Karpas-422 (cell line): Measurements from ENCODE around the gene SLC13A4. TPM values are rescaled to one million over a fixed set of nuclear protein-coding genes. Genes with fewer than 3 reads are reported as not detected.

Source experiments
- DNase-seq: peaks from one replicate; pipeline ENCODE4 v3.0.0-alpha.2; 2015
- H2AFZ ChIP-seq: fragments of 200-600 bp; sonication (generic); 2 replicates; pipeline ENCODE4 v1.6.1; 2014; ENCODE audit warnings: antibody characterized with exemption, low read length, mixed read lengths
- H3K27ac ChIP-seq: fragments of 200-600 bp; sonication (generic); 2 replicates; pipeline ENCODE4 v1.5.1; 2014; ENCODE audit warnings: mild to moderate bottlenecking, low read length, moderate library complexity
- H3K27me3 ChIP-seq: fragments of 200-600 bp; sonication (generic); 2 replicates; pipeline ENCODE4 v1.6.1; 2014; ENCODE audit warnings: low read length, mixed read lengths
- H3K36me3 ChIP-seq: fragments of 200-600 bp; sonication (generic); 2 replicates; pipeline ENCODE4 v1.6.1; 2014; ENCODE audit warnings: low read length, mixed read lengths; ENCODE audit not compliant: insufficient read depth
- H3K4me1 ChIP-seq: fragments of 200-600 bp; sonication (generic); 2 replicates; pipeline ENCODE4 v1.6.1; 2014; ENCODE audit warnings: mild to moderate bottlenecking, low read length, mixed read lengths
- H3K4me2 ChIP-seq: fragments of 200-600 bp; sonication (generic); 2 replicates; pipeline ENCODE4 v1.6.1; 2014; ENCODE audit warnings: low read length, low read depth, mild to moderate bottlenecking; ENCODE audit not compliant: poor library complexity, severe bottlenecking
- H3K4me3 ChIP-seq: fragments of 200-600 bp; sonication (generic); 2 replicates; pipeline ENCODE4 v1.5.1; 2014; ENCODE audit warnings: mild to moderate bottlenecking, antibody characterized with exemption, low read length, mixed read lengths
- H3K79me2 ChIP-seq: fragments of 200-600 bp; sonication (generic); 2 replicates; pipeline ENCODE4 v1.6.1; 2014; ENCODE audit warnings: mild to moderate bottlenecking, low read length, mixed read lengths
- H3K9ac ChIP-seq: fragments of 200-600 bp; sonication (generic); 2 replicates; pipeline ENCODE4 v1.6.0; 2014; ENCODE audit warnings: low read length
- H3K9me2 ChIP-seq: fragments of 200-600 bp; sonication (generic), shearing (Covaris generic); replicated peaks from 2 replicates; pipeline ENCODE4 v1.6.0; 2014; ENCODE audit warnings: mild to moderate bottlenecking, low read length, moderate library complexity; ENCODE audit not compliant: insufficient read depth
- H3K9me3 ChIP-seq: fragments of 300-700, 200-600 bp; sonication (generic); 2 replicates; pipeline ENCODE4 v1.6.1; 2014; ENCODE audit warnings: low read length, mixed read lengths
- H4K20me1 ChIP-seq: fragments of 200-600 bp; sonication (generic); 2 replicates; pipeline ENCODE4 v1.6.1; 2014; ENCODE audit warnings: mild to moderate bottlenecking, antibody characterized with exemption, low read length, low read depth; ENCODE audit not compliant: insufficient read depth
- total RNA-seq: library from RNA; depleted of rRNA; stranded (reverse); fragments of >200 nt; shearing (Covaris generic); gene quantifications from 2 replicates; pipeline ENCODE4 v1.2.3, GENCODE V29; 2014; ENCODE audit warnings: low replicate concordance

Gene SLC13A4
- total RNA-seq, 1 experiment from 2014 or later, result not detected

DNA sequence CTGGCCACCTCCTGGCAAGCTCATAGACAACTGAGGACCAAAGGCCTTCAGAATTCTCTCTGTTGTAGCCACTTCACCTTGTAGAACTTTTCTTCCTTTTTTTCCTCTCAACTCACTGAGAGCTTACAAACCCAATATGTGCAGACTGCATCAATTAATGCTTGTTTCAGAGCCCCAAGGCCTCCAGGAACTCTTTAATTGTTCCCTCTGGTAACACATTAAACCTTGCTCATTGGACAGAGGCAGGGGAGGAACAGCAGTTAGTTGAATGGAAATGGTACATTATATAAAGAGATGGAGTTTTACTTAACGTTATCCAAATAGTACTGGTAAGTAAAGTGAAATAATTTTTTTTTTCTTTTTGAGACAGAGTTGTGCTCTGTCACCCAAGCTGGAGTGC, 40.5 kb downstream of the SLC13A4 start:
- Histone ChIP-seq H3K9me2 (no peaks in the 10 kb centered on the region), H4K20me1 (no peaks in the 10 kb centered on the region), H3K36me3 (no peaks in the 10 kb centered on the region), H3K27ac (no peak overlapping the region), H3K79me2 (peaks cover 1% of the 10 kb centered on the region; the same call in 1 of the 2 replicates), H3K4me2 (no peak overlapping the region), H2AFZ (no peak overlapping the region), H3K9ac (no peak overlapping the region), H3K4me1 (no peaks in the 10 kb centered on the region), H3K27me3 (no peaks in the 10 kb centered on the region), H3K4me3 (no peak overlapping the region), H3K9me3 (no peaks in the 10 kb centered on the region)
- no peak for DNase-seq

DNA sequence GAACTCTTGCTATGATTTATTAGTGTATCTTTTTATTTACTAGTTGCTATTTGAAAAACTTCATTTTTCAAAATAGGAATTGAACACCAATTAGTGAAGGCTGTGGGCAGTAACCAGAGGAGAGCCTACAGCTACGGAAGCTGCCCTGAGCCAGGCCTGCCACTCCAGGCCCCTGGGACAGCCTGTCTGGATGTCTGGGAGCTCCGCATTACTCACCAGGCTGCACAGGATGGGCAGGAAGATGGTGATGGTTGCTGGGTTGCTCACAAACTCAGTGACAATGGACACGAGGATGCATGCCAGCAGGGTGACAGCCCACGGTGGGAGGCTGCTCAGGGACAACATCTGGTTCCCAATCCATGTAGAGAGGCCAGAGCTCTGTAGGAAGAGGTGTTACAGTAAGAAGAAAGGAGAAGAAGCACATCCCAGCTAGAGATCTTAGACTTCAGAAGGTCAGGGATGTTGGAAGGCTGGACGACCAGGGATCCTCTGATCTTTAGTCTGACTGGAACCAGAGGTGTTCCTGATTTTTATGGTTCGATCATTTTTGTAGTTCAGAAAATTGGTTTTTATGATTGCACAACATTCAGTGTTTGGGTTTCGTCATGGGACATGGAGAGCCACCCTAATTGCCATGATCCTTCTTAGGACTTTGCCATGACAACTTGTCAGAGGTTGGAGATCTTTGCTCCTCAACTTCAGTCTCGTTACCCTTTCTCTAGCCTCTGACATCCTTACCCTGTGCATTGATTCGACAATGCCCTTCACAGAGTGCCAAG, 42.5 kb downstream of the SLC13A4 start:
- Histone ChIP-seq H4K20me1 (no peaks in the 10 kb centered on the region), H3K4me1 (peaks cover 6% of the 10 kb centered on the region), H3K36me3 (no peaks in the 10 kb centered on the region), H3K4me3 (no peak overlapping the region), H2AFZ (no peak overlapping the region), H3K9me2 (no peaks in the 10 kb centered on the region), H3K27me3 (no peaks in the 10 kb centered on the region), H3K79me2 (peaks cover 13% of the 10 kb centered on the region; the same call in 1 of the 2 replicates), H3K9ac (no peak overlapping the region), H3K9me3 (no peaks in the 10 kb centered on the region), H3K27ac (no peak overlapping the region), H3K4me2 (no peak overlapping the region)
- no peak for DNase-seq

GRCh38 chr7:135684699-135685098, 43.3 kb downstream of the SLC13A4 start:
- Histone ChIP-seq H3K4me1 (peaks cover 6% of the 10 kb centered on the region), H3K4me3 (no peak overlapping the region), H3K27ac (no peak overlapping the region), H3K36me3 (no peaks in the 10 kb centered on the region), H3K9me2 (no peaks in the 10 kb centered on the region), H3K79me2 (peaks cover 16% of the 10 kb centered on the region), H3K9ac (no peak overlapping the region), H4K20me1 (no peaks in the 10 kb centered on the region), H3K9me3 (no peaks in the 10 kb centered on the region), H3K4me2 (no peak overlapping the region), H3K27me3 (no peaks in the 10 kb centered on the region), H2AFZ (no peak overlapping the region)
- no peak for DNase-seq

- peaks cover 21% of the 10 kb centered on the region for H3K79me2 ChIP-seq
Measured at GRCh38 chr7:135684136-135684535, 43.9 kb downstream of the SLC13A4 start.

GRCh38 chr7:135683609-135684008, 44.4 kb downstream of the SLC13A4 start:
- H3K4me2 ChIP-seq, result no peak overlapping the region
- H2AFZ ChIP-seq, result no peak overlapping the region
- no peaks in the 10 kb centered on the region for H3K36me3 ChIP-seq
- peaks cover 27% of the 10 kb centered on the region for H3K79me2 ChIP-seq
- no peaks in the 10 kb centered on the region for H3K27me3 ChIP-seq
- H3K4me3 ChIP-seq, result no peak overlapping the region
- peaks cover 6% of the 10 kb centered on the region for H3K4me1 ChIP-seq
- no peak for DNase-seq
- H3K9ac ChIP-seq, result no peak overlapping the region
- no peaks in the 10 kb centered on the region for H3K9me3 ChIP-seq
- H3K27ac ChIP-seq, result no peak overlapping the region
- H4K20me1 ChIP-seq, result no peaks in the 10 kb centered on the region
- no peaks in the 10 kb centered on the region for H3K9me2 ChIP-seq

More at GRCh38 chr7:135684136-135684535, 43.9 kb downstream of the SLC13A4 start:
- H3K27ac ChIP-seq, result no peak overlapping the region
- H3K36me3 ChIP-seq, result no peaks in the 10 kb centered on the region
- H3K4me2 ChIP-seq, result no peak overlapping the region
- no peak for DNase-seq
- H3K27me3 ChIP-seq, result no peaks in the 10 kb centered on the region
- H4K20me1 ChIP-seq, result no peaks in the 10 kb centered on the region
- H3K9me3 ChIP-seq, result no peaks in the 10 kb centered on the region
- H3K9me2 ChIP-seq, result no peaks in the 10 kb centered on the region
- no peak overlapping the region for H2AFZ ChIP-seq
- no peak overlapping the region for H3K9ac ChIP-seq
- peaks cover 6% of the 10 kb centered on the region for H3K4me1 ChIP-seq
- H3K4me3 ChIP-seq, result no peak overlapping the region

DNA sequence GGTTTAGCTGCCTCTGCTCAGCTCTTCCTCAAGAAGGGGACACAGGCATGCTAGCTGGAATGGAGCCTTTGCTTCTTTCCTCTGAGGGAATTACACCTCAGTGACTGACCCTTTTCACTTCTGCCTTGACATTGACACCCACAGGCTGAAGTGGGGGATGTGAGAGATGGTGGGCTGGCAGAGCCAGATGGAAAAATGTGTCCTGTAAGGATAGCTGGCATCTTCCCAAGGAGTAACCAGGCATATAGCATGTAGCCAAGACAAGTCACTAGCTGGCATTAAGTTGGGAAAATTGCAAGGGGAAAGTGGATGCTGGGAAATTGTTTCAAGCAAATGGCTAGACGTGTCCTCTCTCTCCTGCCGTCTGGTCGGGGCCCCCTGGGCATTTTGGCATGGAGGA, 45.8 kb downstream of the SLC13A4 start:
- Histone ChIP-seq H3K4me1 (peaks cover 6% of the 10 kb centered on the region), H3K4me2 (no peak overlapping the region), H3K27me3 (no peaks in the 10 kb centered on the region), H3K36me3 (peaks cover 6% of the 10 kb centered on the region; the same call in 1 of the 2 replicates), H4K20me1 (no peaks in the 10 kb centered on the region), H3K9me3 (no peaks in the 10 kb centered on the region), H3K27ac (no peak overlapping the region), H3K79me2 (peaks cover 40% of the 10 kb centered on the region), H2AFZ (no peak overlapping the region), H3K9ac (no peak overlapping the region), H3K4me3 (no peak overlapping the region), H3K9me2 (no peaks in the 10 kb centered on the region)
- no peak for DNase-seq

DNA sequence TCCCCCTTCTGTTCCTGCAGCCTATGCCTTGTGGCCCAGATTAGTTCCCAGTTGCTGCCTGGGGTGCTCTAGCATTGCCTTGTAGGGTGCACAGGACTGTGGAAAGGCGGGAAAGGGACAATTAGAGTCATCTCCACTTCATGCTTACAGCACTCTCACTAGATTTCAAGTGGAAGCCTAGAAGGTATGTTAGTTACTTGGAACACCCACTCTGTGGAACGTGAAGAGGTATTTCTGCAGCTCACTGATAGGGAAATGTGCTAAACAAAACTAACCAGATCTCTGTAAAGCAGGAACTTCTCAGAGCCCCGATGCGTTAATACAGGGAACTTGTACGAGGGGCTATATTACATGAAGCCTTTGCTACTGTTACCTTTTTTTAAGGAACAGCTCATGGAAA, 46.2 kb downstream of the SLC13A4 start:
- Histone ChIP-seq H4K20me1 (no peaks in the 10 kb centered on the region), H3K36me3 (peaks cover 6% of the 10 kb centered on the region; the same call in 1 of the 2 replicates), H3K9ac (no peak overlapping the region)

DNA sequence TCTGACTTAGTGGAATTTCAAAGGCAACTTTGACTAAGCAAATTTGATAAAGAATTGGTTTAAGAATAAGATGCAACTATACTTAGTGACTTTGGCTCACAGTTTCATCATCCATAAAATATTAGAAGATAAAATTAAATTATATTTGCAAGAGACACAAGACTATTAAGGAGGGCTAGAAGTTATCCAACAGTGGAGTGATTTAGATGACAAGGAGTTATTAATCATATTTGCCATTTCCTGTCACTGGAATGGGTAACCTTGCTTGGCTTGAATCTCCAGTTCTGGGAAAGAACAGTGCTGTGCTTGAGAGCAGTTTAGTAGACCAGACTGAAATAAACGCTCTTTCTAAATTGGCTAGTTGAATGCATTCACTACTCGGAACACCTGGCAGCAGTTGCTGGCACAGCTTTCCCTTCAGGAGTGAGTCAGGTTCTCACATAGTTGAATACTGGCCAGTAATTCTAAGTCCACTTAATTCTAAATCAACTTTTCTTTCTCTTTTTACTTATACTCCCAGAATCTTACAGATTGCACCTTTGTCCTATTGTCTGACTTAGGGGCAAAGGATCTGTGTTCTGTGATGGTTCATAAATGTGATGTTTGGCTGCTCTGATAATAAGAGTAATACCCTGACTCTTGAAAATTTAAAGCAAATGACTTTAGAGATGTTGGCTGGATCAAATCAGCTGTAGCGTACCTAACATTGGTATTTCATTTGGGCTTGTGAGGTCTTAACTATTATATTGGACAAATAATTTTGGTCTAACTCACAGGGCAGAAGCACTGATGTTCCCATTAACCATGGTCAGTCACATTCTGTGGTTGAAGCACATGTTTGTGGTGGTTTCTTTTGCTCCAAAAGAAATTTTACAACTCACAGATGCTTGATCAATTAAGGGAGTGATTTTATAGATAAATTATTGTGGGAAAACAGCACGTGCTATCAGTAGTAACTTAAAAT, 49.1 kb downstream of the SLC13A4 start:
- H3K27ac ChIP-seq, result no peak overlapping the region
- H3K4me2 ChIP-seq, result no peak overlapping the region
- H3K4me1 ChIP-seq, result peaks cover 6% of the 10 kb centered on the region
- DNase-seq, result no peak
- H3K27me3 ChIP-seq, result no peaks in the 10 kb centered on the region
- H3K4me3 ChIP-seq, result no peak overlapping the region
- H3K9me3 ChIP-seq, result no peaks in the 10 kb centered on the region
- no peak overlapping the region for H3K9ac ChIP-seq
- no peaks in the 10 kb centered on the region for H4K20me1 ChIP-seq
- peaks cover 67% of the 10 kb centered on the region for H3K79me2 ChIP-seq
- no peak overlapping the region for H2AFZ ChIP-seq
- H3K9me2 ChIP-seq, result no peaks in the 10 kb centered on the region
- H3K36me3 ChIP-seq, result peaks cover 20% of the 10 kb centered on the region; the same call in 1 of the 2 replicates

More for the DNA sequence above, 46.2 kb downstream of the SLC13A4 start:
- Histone ChIP-seq H3K9me3 (no peaks in the 10 kb centered on the region), H3K79me2 (peaks cover 45% of the 10 kb centered on the region), H3K9me2 (no peaks in the 10 kb centered on the region), H3K4me2 (no peak overlapping the region), H3K27ac (no peak overlapping the region), H3K4me1 (peaks cover 6% of the 10 kb centered on the region), H3K27me3 (no peaks in the 10 kb centered on the region), H3K4me3 (no peak overlapping the region), H2AFZ (no peak overlapping the region)
- DNase-seq, result no peak
